Vagina (tissue), 2 donors: Measurements from ENCODE around the gene MAPK9. TPM values are rescaled to one million over a fixed set of nuclear protein-coding genes. Genes with fewer than 3 reads are reported as not detected.

Source experiments
- DNase-seq, 2 donors: peaks; one replicate each; pipeline ENCODE4 v3.0.0-alpha.2; 2017; ENCODE audit errors: extremely low spot score in 2 of 2
- H3K27ac ChIP-seq: fragments of 200-600 bp; sonication (generic); one replicate; pipeline ENCODE4 v1.5.1; 2019
- H3K27me3 ChIP-seq: fragments of 200-600 bp; sonication (generic); one replicate; pipeline ENCODE4 v1.5.1; 2019
- H3K36me3 ChIP-seq, 2 donors: fragments of 200-600 bp; sonication (generic); one replicate each; pipeline ENCODE4 v1.5.1; 2017 to 2019
- H3K4me1 ChIP-seq: fragments of 200-600 bp; sonication (generic); one replicate; pipeline ENCODE4 v1.5.1; 2019
- H3K4me3 ChIP-seq, 2 donors: fragments of 200-600 bp; sonication (generic); 1 replicate in 1 of 2; 2 replicates in 1 of 2; pipeline ENCODE4 v1.5.1; 2016 to 2019
- H3K9me3 ChIP-seq: fragments of 200-600 bp; sonication (generic); one replicate; pipeline ENCODE4 v1.5.1; 2019
- POLR2A ChIP-seq, 2 donors: fragments of 450-650 bp; IDR thresholded peaks; one replicate each; pipeline ENCODE4 v1.6.1; 2017; ENCODE audit warnings: antibody characterized with exemption in 2 of 2, mild to moderate bottlenecking in 2 of 2, moderate library complexity in 2 of 2
- POLR2AphosphoS5 ChIP-seq, 2 donors: sonication (generic); formaldehyde crosslinking; IDR thresholded peaks; one replicate each; pipeline ENCODE4 v1.9.0; 2017; ENCODE audit warnings: antibody characterized with exemption in 2 of 2, mild to moderate bottlenecking in 2 of 2, low read depth in 1 of 2; ENCODE audit not compliant: insufficient read depth in 1 of 2
- intact Hi-C: fragments of 100-400 bp; cut with DNase I; formaldehyde crosslinking; loops from one replicate; pipeline ENCODE4 v1.15.1; 2023
- total RNA-seq: library from RNA; depleted of rRNA; stranded (reverse); fragments of >200 nt; gene quantifications from one replicate; pipeline ENCODE4 v1.2.3, GENCODE V29; 2016
- TF ChIP-seq, protein P1 (sequence below), 3 experiments: fragments of 450-650 bp in 2 of 3; fragments of 200-600 bp in 1 of 3; sonication (generic) in 1 of 3; IDR thresholded peaks; one replicate each; pipeline ENCODE4 v1.5.1; 2017 to 2019; ENCODE audit warnings: antibody characterized with exemption in 3 of 3, mild to moderate bottlenecking in 2 of 3, moderate library complexity in 2 of 3

The MAPK9 gene
- total RNA-seq, 1 donor from 2014 or later = 19.6 TPM

DNA sequence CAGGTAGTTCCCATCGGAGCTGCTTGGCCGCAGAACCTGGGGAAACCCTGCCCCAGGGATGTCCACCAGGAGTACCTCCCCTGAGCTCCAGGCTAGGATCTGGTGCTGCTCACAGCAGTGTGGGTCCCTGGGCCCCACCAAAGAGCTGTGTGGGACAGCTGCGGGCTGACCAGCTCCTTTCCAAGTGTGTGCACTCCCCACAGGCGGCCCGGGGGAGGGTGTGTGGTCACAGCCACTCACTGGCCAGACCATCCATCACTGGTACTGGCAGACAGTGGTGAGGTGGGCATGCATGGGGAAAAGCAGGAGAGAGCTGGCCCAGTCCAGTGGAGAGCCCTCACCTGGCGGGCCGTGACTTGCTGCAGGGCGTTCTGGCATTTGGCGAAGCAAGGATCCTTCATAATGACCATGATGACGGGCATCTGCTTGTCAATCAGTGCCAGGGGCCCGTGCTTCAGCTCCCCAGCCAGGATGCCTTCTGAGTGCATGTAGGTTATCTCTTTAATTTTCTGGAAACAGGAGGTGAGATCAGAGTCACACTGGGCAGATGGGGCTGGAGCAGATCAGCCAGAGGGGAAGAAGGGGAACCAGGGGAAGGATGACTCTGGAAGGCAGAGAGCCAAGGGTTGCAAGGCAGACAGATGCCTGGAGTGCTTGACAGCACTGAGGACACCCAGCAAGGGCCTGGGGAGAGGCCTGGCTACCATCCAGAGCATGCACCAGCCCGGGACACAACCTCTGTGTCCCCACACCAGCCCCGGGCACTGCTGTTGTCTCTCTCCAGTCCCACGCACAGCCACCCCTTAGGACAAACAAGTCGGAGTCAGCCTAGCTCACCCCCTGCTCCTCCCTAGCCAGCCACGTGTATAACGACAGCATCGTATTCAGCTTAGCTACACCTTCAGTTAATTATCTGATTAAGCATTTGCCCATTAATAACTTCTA is 12.8 kb upstream of the MAPK9 start:
- intact Hi-C loops = no loop called here
- Histone ChIP-seq H3K9me3 (no peaks in the 10 kb centered on the region), H3K27ac (no peak overlapping the region), H3K36me3 (peaks cover 0 to 4% of the 10 kb centered on the region in 2 donors), H3K27me3 (no peaks in the 10 kb centered on the region), H3K4me3 (no peak overlapping the region), H3K4me1 (no peaks in the 10 kb centered on the region)
- TF ChIP-seq, protein P1, sequence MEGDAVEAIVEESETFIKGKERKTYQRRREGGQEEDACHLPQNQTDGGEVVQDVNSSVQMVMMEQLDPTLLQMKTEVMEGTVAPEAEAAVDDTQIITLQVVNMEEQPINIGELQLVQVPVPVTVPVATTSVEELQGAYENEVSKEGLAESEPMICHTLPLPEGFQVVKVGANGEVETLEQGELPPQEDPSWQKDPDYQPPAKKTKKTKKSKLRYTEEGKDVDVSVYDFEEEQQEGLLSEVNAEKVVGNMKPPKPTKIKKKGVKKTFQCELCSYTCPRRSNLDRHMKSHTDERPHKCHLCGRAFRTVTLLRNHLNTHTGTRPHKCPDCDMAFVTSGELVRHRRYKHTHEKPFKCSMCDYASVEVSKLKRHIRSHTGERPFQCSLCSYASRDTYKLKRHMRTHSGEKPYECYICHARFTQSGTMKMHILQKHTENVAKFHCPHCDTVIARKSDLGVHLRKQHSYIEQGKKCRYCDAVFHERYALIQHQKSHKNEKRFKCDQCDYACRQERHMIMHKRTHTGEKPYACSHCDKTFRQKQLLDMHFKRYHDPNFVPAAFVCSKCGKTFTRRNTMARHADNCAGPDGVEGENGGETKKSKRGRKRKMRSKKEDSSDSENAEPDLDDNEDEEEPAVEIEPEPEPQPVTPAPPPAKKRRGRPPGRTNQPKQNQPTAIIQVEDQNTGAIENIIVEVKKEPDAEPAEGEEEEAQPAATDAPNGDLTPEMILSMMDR (IDR thresholded peaks at IDR 0.05) = no peak
- TF ChIP-seq POLR2A (IDR thresholded peaks at IDR 0.05) (no peak), POLR2AphosphoS5 (IDR thresholded peaks at IDR 0.05; ENCODE audit: insufficient read depth in 1 of 2, low read depth in 1 of 2) (no peak)
- no peak for DNase-seq

DNA sequence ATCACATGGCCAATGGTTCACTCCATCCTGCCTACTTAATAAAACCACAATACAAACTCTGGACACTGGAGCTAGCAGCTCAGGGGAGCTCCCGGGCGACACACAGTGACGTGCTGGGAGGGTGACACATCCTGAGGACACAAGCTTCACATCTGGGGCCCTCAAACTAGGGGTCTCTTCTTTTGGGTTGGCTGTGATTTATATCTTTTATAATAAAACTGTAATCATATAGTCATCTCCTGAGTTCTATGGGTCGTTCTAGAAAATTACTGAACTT is 12.1 kb upstream of the MAPK9 start:
- Histone ChIP-seq H3K27ac (no peak overlapping the region), H3K9me3 (no peaks in the 10 kb centered on the region), H3K4me3 (no peak overlapping the region), H3K4me1 (no peaks in the 10 kb centered on the region), H3K36me3 (peaks cover 0 to 4% of the 10 kb centered on the region in 2 donors), H3K27me3 (no peaks in the 10 kb centered on the region)
- TF ChIP-seq, protein P1 (IDR thresholded peaks at IDR 0.05) = no peak
- no peak for DNase-seq
- intact Hi-C loops = no loop called here

DNA sequence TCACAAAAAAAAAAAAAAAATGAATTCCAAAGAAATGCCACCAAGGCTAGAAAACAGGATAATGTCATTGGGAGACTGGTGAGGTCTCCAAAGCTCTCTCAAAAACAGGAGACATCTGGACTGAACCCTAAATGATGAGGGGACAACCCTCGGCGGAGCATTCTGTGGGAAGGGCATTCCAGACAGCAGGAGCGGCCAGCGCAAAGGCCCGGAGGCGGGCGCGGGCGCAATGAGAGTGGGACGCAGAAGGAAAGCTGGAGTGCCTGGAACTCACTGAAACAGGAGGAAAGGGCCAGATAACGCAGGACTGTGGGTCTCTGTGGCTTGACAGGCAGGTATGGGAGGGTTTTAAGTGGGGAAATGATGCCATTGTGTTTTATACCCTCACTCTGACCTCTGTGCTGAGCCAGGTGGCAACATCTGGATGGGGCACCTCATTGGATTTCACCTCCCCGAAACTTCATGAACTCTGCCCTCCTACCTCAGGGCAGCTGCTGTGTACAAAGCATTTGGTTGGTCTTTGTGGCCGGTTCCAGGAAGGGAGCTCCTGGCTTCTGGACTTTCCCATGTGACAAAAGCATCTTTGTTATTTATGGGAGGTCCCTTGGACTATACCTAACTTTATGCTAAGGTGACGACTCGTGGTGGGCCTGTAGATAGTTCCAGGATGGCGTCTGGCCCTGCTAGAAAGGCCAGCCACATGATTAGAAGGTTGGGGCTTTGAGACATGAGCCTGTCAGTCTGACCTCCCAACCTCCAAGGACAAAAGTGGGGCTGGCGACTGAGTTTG is 11.5 kb upstream of the MAPK9 start:
- Histone ChIP-seq H3K27ac (no peak overlapping the region), H3K36me3 (peaks cover 0 to 4% of the 10 kb centered on the region in 2 donors), H3K4me1 (no peaks in the 10 kb centered on the region), H3K4me3 (no peak overlapping the region), H3K9me3 (no peaks in the 10 kb centered on the region), H3K27me3 (no peaks in the 10 kb centered on the region)
- TF ChIP-seq POLR2A (IDR thresholded peaks at IDR 0.05) (no peak), POLR2AphosphoS5 (IDR thresholded peaks at IDR 0.05; ENCODE audit: insufficient read depth in 1 of 2, low read depth in 1 of 2) (no peak)
- TF ChIP-seq, protein P1 (IDR thresholded peaks at IDR 0.05) = no peak
- intact Hi-C loops = no loop called here
- no peak for DNase-seq

DNA sequence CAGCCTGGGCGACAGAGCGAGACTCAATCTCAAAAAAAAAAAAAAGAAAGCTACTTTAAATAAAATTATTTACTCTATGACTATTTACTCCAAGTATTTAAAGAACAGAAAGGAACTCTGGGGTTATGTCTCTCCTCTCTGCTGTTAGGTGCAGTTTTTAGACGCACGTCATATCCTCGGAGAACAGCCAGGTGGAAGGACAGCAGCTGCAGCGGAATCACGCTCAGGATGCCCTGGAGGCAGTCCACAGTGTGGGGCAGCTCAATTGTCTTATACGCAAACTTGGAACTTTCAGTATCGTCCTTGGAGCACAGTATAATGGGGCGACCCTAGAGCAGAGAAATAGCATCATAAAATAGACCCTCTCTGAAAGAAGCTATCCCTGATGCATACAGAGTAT is 10.4 kb upstream of the MAPK9 start:
- TF ChIP-seq POLR2A (IDR thresholded peaks at IDR 0.05) (no peak), POLR2AphosphoS5 (IDR thresholded peaks at IDR 0.05; ENCODE audit: insufficient read depth in 1 of 2, low read depth in 1 of 2) (no peak)
- TF ChIP-seq, protein P1 (IDR thresholded peaks at IDR 0.05) = no peak
- no peak overlapping the region for H3K27ac ChIP-seq
- no peaks in the 10 kb centered on the region for H3K4me1 ChIP-seq
- H3K36me3 ChIP-seq = peaks cover 0 to 4% of the 10 kb centered on the region in 2 donors
- H3K9me3 ChIP-seq = no peaks in the 10 kb centered on the region
- H3K4me3 ChIP-seq = no peak overlapping the region
- H3K27me3 ChIP-seq = no peaks in the 10 kb centered on the region
- no peak for DNase-seq
- intact Hi-C loops = no loop called here

DNA sequence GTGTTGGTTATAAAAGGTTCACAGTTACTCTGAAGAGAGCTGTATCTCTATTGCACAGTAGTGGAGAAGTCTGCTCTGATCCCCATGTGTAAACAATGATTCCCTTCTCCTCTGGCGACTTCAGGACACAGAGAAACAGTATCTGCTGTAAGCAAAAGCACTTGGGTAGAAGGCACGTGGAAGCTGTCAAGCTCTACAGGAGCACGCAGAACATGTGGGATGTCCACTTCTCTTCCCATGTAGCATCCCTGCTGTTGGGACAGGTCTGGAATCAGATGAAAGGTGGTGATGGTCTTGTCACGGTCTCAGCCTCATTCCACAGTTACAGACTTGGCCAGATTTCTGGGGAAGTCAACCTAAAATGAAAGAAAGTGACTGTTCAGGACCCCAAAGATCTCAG is 9.4 kb upstream of the MAPK9 start:
- Histone ChIP-seq H3K9me3 (no peaks in the 10 kb centered on the region), H3K4me1 (no peaks in the 10 kb centered on the region), H3K27me3 (no peaks in the 10 kb centered on the region), H3K4me3 (no peak overlapping the region), H3K27ac (no peak overlapping the region), H3K36me3 (peaks cover 0 to 4% of the 10 kb centered on the region in 2 donors)
- TF ChIP-seq POLR2A (IDR thresholded peaks at IDR 0.05) (no peak), POLR2AphosphoS5 (IDR thresholded peaks at IDR 0.05; ENCODE audit: insufficient read depth in 1 of 2, low read depth in 1 of 2) (no peak)
- TF ChIP-seq, protein P1 (IDR thresholded peaks at IDR 0.05) = no peak
- no peak for DNase-seq
- intact Hi-C loops = no loop called here
